A549 (cell line): ENCODE data around the gene HMGN3. TPM values are rescaled to one million over a fixed set of nuclear protein-coding genes. Genes with fewer than 3 reads are reported as not detected.

Experiments
- ATAC-seq, 2 experiments: fragments of 200-7000 bp in 1 of 2; fragments of >200 bp in 1 of 2; cut with Nextera tagmentation in 1 of 2; cut with Tn5 transposase in 1 of 2; 3 replicates each; pipeline versions ENCODE4 v1.8.0 to v1.9.1; 2018 to 2020; ENCODE audit warnings: mild to moderate bottlenecking in 1 of 2, moderate library complexity in 1 of 2
- CTCF ChIA-PET: fragments of 300-600 bp; sonication (Branson Sonifier 250); formaldehyde crosslinking; extraction: SDS; loops from one replicate; lab custom pipeline; 2021; ENCODE audit warnings: antibody characterized with exemption, inconsistent platforms; lab: Yijun Ruan, JAX
- POLR2A ChIA-PET: fragments of 350-600 bp; formaldehyde crosslinking; extraction: SDS; loops from one replicate; lab custom pipeline; 2021; ENCODE audit warnings: antibody characterized with exemption, inconsistent platforms; lab: Yijun Ruan, JAX
- DNase-seq, 2 experiments: peaks; one replicate each; pipeline versions ENCODE4 v3.0.0 to v3.0.0-alpha.2; 2011 to 2016; ENCODE audit warnings: low read depth in 1 of 2, low spot score in 1 of 2
- FAIRE-seq: peaks from 2 replicates; lab custom pipeline; 2011; peaks lifted over from hg19 to GRCh38; lab: Jason Lieb, UNC
- H3K27ac ChIP-seq, 2 experiments: fragments of >200 bp; sonication (Bioruptor Twin); formaldehyde crosslinking; 3 replicates each; pipeline ENCODE4 v1.5.1; 2016 to 2017
- H3K4me1 ChIP-seq: fragments of >200 bp; sonication (Bioruptor Twin); formaldehyde crosslinking; 3 replicates; pipeline ENCODE4 v1.6.1; 2016
- H3K4me2 ChIP-seq: fragments of >200 bp; sonication (Bioruptor Twin); formaldehyde crosslinking; 3 replicates; pipeline ENCODE4 v1.6.1; 2016
- H3K4me3 ChIP-seq: fragments of >200 bp; sonication (Bioruptor Twin); formaldehyde crosslinking; 3 replicates; pipeline ENCODE4 v1.5.1; 2016
- H3K9me3 ChIP-seq: fragments of >200 bp; sonication (Bioruptor Twin); formaldehyde crosslinking; 3 replicates; pipeline ENCODE4 v1.6.1; 2016
- BCL3 ChIP-seq: fragments of >200 bp; sonication (Bioruptor Twin); formaldehyde crosslinking; IDR thresholded peaks from 3 replicates; pipeline ENCODE4 v1.6.1; 2016
- BHLHE40 ChIP-seq: IDR thresholded peaks from 2 replicates; pipeline ENCODE4 v1.6.1; 2012; ENCODE audit warnings: low read depth, low read length, inconsistent platforms
- CBX2 ChIP-seq: fragments of 200-600 bp; sonication (generic); IDR thresholded peaks from 2 replicates; pipeline ENCODE4 v1.6.1; 2016; ENCODE audit warnings: low read depth, mild to moderate bottlenecking, borderline replicate concordance
- EHMT2 ChIP-seq: fragments of 200-600 bp; sonication (generic); IDR thresholded peaks from 2 replicates; pipeline ENCODE4 v1.6.1; 2016; ENCODE audit warnings: antibody characterized with exemption, low read depth, mild to moderate bottlenecking, moderate library complexity
- GATA3 ChIP-seq: IDR thresholded peaks from 2 replicates; pipeline ENCODE4 v1.6.1; 2012; ENCODE audit warnings: borderline replicate concordance
- HDAC2 ChIP-seq: fragments of 200-600 bp; sonication (generic); IDR thresholded peaks from 2 replicates; pipeline ENCODE4 v1.6.1; 2016
- HMGXB4 ChIP-seq: fragments of 250-450 bp; sonication (Bioruptor Pico); IDR thresholded peaks from 2 replicates; pipeline ENCODE4 v1.5.0; 2021; ENCODE audit warnings: mild to moderate bottlenecking, moderate library complexity, borderline replicate concordance
- HOXA7 ChIP-seq: fragments of 250-450 bp; sonication (Bioruptor Pico); IDR thresholded peaks from 2 replicates; pipeline ENCODE4 v1.5.0; 2020; ENCODE audit warnings: mild to moderate bottlenecking, moderate library complexity
- HOXB5 ChIP-seq: fragments of 250-450 bp; sonication (Bioruptor Pico); IDR thresholded peaks from 2 replicates; pipeline ENCODE4 v1.5.0; 2020; ENCODE audit warnings: mild to moderate bottlenecking, moderate library complexity
- KDM1A ChIP-seq: fragments of 200-600 bp; sonication (generic); IDR thresholded peaks from 2 replicates; pipeline ENCODE4 v1.6.1; 2016; ENCODE audit warnings: low read depth, mild to moderate bottlenecking
- KDM5A ChIP-seq: fragments of 200-600 bp; sonication (generic); IDR thresholded peaks from 2 replicates; pipeline ENCODE4 v1.6.1; 2016; ENCODE audit warnings: antibody characterized with exemption, mild to moderate bottlenecking
- MAX ChIP-seq: IDR thresholded peaks from 2 replicates; pipeline ENCODE4 v1.6.1; 2012
- MYC ChIP-seq: IDR thresholded peaks from 2 replicates; pipeline ENCODE4 v1.6.1; 2012; ENCODE audit warnings: mild to moderate bottlenecking, inconsistent platforms, low read length, improper control_type of control experiment, borderline replicate concordance
- PHF8 ChIP-seq: fragments of 200-600 bp; sonication (generic); IDR thresholded peaks from 2 replicates; pipeline ENCODE4 v1.6.1; 2016; ENCODE audit warnings: low read depth, mild to moderate bottlenecking, antibody characterized with exemption, moderate library complexity, borderline replicate concordance
- RAD21 ChIP-seq, 2 experiments: fragments of >200 bp in 1 of 2; sonication (Bioruptor Twin) in 1 of 2; formaldehyde crosslinking in 1 of 2; IDR thresholded peaks in 1 of 2; conservative IDR thresholded peaks in 1 of 2; 2 replicates in 1 of 2; 3 replicates in 1 of 2; pipeline ENCODE4 v1.6.1; 2012 to 2018; ENCODE audit warnings: inconsistent platforms in 1 of 2
- RCOR1 ChIP-seq: fragments of 150-350 bp; IDR thresholded peaks from 2 replicates; pipeline ENCODE4 v1.6.1; 2014; ENCODE audit warnings: antibody characterized with exemption, low read length, low read depth
- RFX5 ChIP-seq: fragments of 450-650 bp; IDR thresholded peaks from 2 replicates; pipeline ENCODE4 v1.7.1; 2014; ENCODE audit warnings: antibody characterized with exemption, mild to moderate bottlenecking, moderate library complexity
- TFCP2L1 ChIP-seq: fragments of 250-450 bp; sonication (Bioruptor Pico); IDR thresholded peaks from 2 replicates; pipeline ENCODE4 v1.5.0; 2021; ENCODE audit warnings: mild to moderate bottlenecking
- TP53 ChIP-seq: fragments of 250-450 bp; sonication (Bioruptor Pico); IDR thresholded peaks from 2 replicates; pipeline ENCODE4 v1.5.0; 2021; ENCODE audit warnings: mild to moderate bottlenecking, moderate library complexity
- ZFP36 ChIP-seq: fragments of 450-650 bp; IDR thresholded peaks from 2 replicates; pipeline ENCODE4 v1.6.1; 2014; ENCODE audit warnings: borderline replicate concordance; ENCODE audit not compliant: partially characterized antibody
- ZNF302 ChIP-seq: fragments of 250-450 bp; sonication (Bioruptor Pico); IDR thresholded peaks from 2 replicates; pipeline ENCODE4 v1.9.0; 2021; ENCODE audit warnings: inconsistent platforms, mild to moderate bottlenecking, moderate library complexity
- ZSCAN20 ChIP-seq: fragments of 250-450 bp; sonication (Bioruptor Pico); IDR thresholded peaks from 2 replicates; pipeline ENCODE4 v1.8.0; 2022; ENCODE audit warnings: mild to moderate bottlenecking, moderate library complexity
- WGBS: methylation state at CpG from one replicate; pipeline ENCODE4 v1.1.6; 2017; ENCODE audit errors: missing lambda C conversion rate; 5-methylcytosine and 5-hydroxymethylcytosine counted together
- polyA plus RNA-seq, 4 experiments: library from polyadenylated mRNA; depleted of rRNA in 3 of 4; stranded (reverse); fragments of >200 nt; fragmentation: RNase III in 1 of 4; extraction: RNeasy Plus Mini Kit Qiagen cat#74134 plus additional on column Dnase treatment in 1 of 4; gene quantifications; 2 replicates in 3 of 4; 3 replicates in 1 of 4; pipeline ENCODE4 v1.2.3, GENCODE V29; 2011 to 2017
- TF ChIP-seq, protein P1 (sequence below): fragments of >200 bp; sonication (Bioruptor Twin); formaldehyde crosslinking; IDR thresholded peaks from 3 replicates; pipeline ENCODE4 v1.5.1; 2016
- TF ChIP-seq, protein P2 (sequence below): fragments of 450-650 bp; IDR thresholded peaks from 2 replicates; pipeline ENCODE4 v1.6.1; 2014; ENCODE audit warnings: antibody characterized with exemption

The HMGN3 gene
- polyA plus RNA-seq, 2 of the 4 experiments (the other 2 are of a cell fraction) = 94.2 to 102 TPM

GRCh38 chr6:79184641-79185040 lies 49.8 kb downstream of the HMGN3 start (continued):
- TF ChIP-seq HMGXB4 (no peak), ZFP36 (no peak), KDM5A (no peak), MAX (no peak)
- TF ChIP-seq, all 56 proteins: peak for 0

- ATAC-seq = no peak
- WGBS = 43% methylated on average over 2 of the region's 2 CpGs
These were observed 50.4 kb downstream of the HMGN3 start for GRCh38 chr6:79184086-79184485.

DNA sequence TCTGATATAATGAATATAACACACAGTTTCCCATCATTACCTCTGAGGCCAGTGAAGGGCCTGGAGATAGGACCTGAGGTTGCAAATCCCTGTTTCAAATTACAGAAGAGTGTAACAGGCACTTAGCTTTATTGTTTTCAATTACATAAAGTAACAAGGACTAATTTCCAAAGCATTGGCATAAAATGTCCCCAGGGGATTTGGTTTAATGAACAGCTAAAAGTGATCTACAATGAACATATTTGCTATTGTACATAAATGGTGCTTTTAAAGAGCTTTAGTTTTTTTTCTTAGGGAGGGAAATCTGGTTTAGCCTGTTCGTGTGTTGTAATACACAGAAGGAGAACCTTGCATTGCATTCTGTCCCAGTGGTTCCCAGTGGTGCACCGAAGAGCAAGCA lies 54.4 kb downstream of the HMGN3 start:
- DNase-seq (no peak), ATAC-seq (no peak), FAIRE-seq (no peak)
- H3K27ac ChIP-seq = no peak overlapping the region
- CTCF ChIA-PET = interaction anchor here (0.6 kb wide), 1 partner anchor 31 kb away, joined by 3 read pairs; no protein-coding TSS in a partner anchor
- WGBS = 39% methylated on average over 2 of the region's 2 CpGs
- no peaks in the 10 kb centered on the region for H3K4me1 ChIP-seq
- H3K9me3 ChIP-seq = no peaks in the 10 kb centered on the region
- POLR2A ChIA-PET = no interaction called here
- TF ChIP-seq RCOR1 = no peak
- no peak overlapping the region for H3K4me2 ChIP-seq
- no peak overlapping the region for H3K4me3 ChIP-seq

More at GRCh38 chr6:79184086-79184485, 50.4 kb downstream of the HMGN3 start:
- FAIRE-seq (no peak), DNase-seq (no peak)
- ChIA-PET CTCF (no interaction called here), POLR2A (no interaction called here)
- no peaks in the 10 kb centered on the region for H3K9me3 ChIP-seq
- H3K27ac ChIP-seq = no peak overlapping the region
- H3K4me1 ChIP-seq = no peaks in the 10 kb centered on the region
- TF ChIP-seq TFCP2L1 (CRISPR knock-in tag) (no peak), MAX (no peak), TP53 (CRISPR knock-in tag) (no peak), HOXB5 (CRISPR knock-in tag) (no peak), PHF8 (no peak), GATA3 (no peak), ZNF302 (CRISPR knock-in tag) (no peak), BHLHE40 (no peak), ZSCAN20 (no peak), RFX5 (no peak)
- no peak overlapping the region for H3K4me3 ChIP-seq
- H3K4me2 ChIP-seq = no peak overlapping the region

DNA sequence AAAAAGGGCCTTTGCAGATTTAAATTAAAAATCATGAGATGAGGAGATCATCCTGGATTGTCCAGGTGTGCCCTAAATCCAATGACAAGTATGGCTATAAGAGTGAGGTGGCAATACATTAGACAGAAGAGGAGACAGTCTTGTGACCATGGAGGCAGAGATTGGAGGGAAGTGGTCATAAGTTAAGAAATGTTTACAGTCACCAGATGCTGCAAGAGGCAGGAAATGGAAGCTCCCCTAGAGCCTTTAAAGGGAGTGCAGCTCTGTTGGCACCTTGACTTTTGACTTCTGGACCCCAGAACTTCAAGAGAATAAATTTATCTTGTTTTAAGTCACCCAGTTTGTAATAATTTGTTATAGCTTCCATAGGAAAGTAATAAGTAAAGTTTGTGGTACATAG lies 61.1 kb downstream of the HMGN3 start:
- FAIRE-seq (no peak), ATAC-seq (no peak), DNase-seq (no peak)
- no peaks in the 10 kb centered on the region for H3K9me3 ChIP-seq
- H3K4me3 ChIP-seq = no peak overlapping the region
- TF ChIP-seq KDM5A (no peak), KDM1A (no peak), TFCP2L1 (CRISPR knock-in tag) (no peak), HOXA7 (CRISPR knock-in tag) (no peak), RAD21 (conservative IDR thresholded peaks at IDR 0.05 in 1 of 2, IDR thresholded peaks at IDR 0.05 in 1 of 2) (no peak), HDAC2 (no peak), EHMT2 (no peak), CBX2 (no peak), MYC (no peak), BCL3 (no peak)
- TF ChIP-seq, protein P1, sequence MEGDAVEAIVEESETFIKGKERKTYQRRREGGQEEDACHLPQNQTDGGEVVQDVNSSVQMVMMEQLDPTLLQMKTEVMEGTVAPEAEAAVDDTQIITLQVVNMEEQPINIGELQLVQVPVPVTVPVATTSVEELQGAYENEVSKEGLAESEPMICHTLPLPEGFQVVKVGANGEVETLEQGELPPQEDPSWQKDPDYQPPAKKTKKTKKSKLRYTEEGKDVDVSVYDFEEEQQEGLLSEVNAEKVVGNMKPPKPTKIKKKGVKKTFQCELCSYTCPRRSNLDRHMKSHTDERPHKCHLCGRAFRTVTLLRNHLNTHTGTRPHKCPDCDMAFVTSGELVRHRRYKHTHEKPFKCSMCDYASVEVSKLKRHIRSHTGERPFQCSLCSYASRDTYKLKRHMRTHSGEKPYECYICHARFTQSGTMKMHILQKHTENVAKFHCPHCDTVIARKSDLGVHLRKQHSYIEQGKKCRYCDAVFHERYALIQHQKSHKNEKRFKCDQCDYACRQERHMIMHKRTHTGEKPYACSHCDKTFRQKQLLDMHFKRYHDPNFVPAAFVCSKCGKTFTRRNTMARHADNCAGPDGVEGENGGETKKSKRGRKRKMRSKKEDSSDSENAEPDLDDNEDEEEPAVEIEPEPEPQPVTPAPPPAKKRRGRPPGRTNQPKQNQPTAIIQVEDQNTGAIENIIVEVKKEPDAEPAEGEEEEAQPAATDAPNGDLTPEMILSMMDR = no peak
- TF ChIP-seq, protein P2, sequence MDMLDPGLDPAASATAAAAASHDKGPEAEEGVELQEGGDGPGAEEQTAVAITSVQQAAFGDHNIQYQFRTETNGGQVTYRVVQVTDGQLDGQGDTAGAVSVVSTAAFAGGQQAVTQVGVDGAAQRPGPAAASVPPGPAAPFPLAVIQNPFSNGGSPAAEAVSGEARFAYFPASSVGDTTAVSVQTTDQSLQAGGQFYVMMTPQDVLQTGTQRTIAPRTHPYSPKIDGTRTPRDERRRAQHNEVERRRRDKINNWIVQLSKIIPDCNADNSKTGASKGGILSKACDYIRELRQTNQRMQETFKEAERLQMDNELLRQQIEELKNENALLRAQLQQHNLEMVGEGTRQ = no peak
- H3K4me2 ChIP-seq = no peak overlapping the region
- H3K4me1 ChIP-seq = no peaks in the 10 kb centered on the region
- ChIA-PET CTCF (no interaction called here), POLR2A (no interaction called here)
- H3K27ac ChIP-seq = no peak overlapping the region
